GM21515 (cell line): Measurements from ENCODE around the gene RPIA.
"Not testable (repeated sequence)": the region's sequence is repeated elsewhere in the genome, so short reads cannot be mapped to it uniquely, and the experiment has no call there.

Experiments used
- ATAC-seq: cut with Tn5 transposase; IDR thresholded peaks from one replicate; pipeline ENCODE4 v1.9.1; 2021; ENCODE audit not compliant: unreplicated experiment

Gene RPIA

DNA sequence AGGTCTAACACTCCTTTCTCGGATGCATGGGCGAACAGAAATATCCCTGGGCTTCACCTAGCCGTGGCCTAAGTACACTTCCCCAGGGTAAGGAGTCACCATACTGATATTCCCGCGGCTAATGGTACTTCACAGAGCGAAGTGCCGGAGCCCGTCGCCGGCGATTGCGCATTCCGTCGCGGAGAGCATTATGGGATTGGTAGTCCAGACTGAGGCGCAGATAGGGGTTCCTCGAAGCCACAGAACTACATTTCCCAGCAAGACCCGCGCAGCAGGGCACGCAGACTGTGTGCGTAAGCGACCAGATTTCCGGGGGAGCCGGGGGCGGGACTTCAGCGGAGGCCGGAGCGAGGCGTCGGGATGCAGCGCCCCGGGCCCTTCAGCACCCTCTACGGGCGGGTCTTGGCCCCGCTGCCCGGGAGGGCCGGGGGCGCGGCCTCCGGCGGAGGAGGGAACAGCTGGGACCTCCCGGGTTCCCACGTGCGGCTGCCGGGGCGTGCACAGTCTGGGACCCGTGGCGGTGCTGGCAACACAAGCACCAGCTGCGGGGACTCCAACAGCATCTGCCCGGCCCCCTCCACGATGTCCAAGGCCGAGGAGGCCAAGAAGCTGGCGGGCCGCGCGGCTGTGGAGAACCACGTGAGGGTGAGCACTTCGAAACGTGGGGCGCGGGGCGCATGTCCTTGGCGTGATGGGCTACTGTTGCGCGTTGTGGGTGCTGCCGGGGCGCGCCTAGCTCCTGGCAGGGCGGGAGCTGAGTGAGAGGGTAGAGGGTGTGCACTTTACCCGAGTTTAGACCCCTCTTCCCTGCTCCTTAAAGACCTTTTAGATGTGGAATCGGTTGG, at the start of gene RPIA:
TSS of gene RPIA (plus strand) at position 335 of the 845 bp plus-strand sequence. CDS start at position 361, 26 bp downstream.
- ATAC-seq, result peak; percentile 96

DNA sequence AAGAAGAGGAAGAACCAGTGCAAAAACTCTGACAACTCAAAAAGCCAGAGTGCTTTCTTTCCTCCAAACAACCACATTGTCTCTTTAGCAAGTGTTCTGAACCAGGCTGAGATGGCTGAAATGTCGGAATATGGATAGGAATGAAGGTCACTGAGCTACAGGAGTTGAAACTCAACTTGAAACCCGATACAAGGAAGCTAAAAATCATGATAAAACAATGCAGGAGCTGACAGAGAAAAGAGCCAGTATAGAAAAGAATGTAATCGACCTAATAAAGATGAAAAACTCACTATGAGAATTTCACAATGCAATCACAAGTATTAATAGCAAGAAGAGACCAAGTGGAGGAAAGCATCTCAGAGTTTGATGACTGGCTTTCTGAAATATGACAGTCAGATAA, 49.2 kb upstream of the RPIA start:
- ATAC-seq, result no peak

DNA sequence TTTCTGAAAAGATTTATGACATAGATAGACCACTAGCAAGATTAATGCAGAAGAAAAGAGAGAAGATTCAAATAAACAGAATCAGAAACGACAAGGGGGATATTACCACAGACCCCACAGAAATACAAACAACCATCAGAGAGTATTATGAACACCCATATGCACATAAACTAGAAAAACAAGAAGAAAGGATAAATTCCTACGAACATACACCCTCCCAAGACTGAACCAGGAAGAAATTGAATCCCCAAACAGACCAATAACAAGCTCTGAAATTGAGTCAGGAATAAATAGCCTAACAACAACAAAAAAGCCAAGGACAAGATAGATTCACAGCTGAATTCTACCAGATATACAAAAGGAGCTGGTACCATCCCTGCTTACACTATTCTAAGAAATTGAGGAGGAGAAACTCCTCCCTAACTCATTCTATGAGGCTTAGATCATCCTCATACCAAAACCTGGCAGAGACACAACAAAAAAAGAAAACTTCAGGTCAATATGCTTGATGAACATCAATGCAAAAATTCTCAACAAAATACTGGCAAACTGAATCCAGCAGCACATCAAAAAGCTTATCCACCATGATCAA, 46.1 kb upstream of the RPIA start:
- ATAC-seq, result not testable (repeated sequence)

GRCh38 chr2:88651646-88652045, 39.8 kb upstream of the RPIA start:
- no peak for ATAC-seq

- ATAC-seq, result no peak
Observed at GRCh38 chr2:88654714-88655113, 36.8 kb upstream of the RPIA start.

GRCh38 chr2:88656690-88657089, 34.8 kb upstream of the RPIA start:
- ATAC-seq, result no peak

- ATAC-seq, result no peak
Observed at GRCh38 chr2:88657131-88657530, 34.3 kb upstream of the RPIA start.

DNA sequence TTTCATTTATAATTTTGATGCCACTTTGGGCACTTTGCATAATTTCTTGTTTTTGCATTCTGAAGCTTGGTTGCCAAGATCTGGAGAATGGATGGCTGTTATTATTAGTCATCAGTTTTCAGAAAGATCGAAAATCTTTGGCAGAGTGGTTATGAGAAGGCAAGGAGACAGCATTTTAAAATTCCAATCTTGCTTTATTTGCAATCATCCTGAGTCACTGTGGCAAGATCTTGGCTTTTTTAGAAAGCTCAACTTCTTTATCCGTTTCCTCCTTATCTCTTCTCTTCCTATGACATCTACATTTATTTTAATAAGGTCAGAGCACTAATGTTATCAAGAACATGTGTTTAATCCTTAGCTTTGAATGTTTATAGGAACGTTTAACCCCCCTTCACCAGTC, 33.1 kb upstream of the RPIA start:
- no peak for ATAC-seq

DNA sequence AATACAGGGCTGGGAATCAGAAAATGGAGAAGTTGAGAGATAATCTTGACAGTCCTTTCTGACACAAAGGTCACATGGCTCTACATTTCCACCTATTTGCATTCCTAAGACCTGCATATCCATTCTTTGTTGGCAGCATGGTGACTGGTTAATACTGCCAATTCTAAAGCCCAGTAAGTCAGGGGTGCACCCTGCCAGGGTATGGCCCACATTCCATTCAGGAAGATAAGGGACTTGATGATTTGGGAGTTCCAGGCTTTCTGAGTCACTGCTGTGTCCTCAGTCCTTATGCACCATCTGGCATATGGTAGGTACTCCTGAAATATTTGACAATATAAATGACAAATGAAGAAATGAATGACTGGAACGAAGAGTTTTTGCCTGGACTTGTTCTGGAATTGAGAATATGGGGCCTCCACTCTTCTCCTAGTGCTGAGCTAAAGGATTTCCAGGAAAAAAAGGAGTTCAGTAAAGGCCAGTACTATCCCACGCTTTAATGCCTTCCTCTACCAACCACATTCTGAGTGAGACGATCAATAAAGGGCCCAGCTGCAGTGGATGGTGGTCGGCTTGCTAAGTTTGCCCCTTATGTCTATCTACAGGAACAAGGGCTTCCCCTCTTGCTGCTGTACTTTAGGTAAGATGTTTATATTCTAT, 32.5 kb upstream of the RPIA start:
- ATAC-seq, result no peak

GRCh38 chr2:88659538-88659915, 31.9 kb upstream of the RPIA start:
- ATAC-seq, result no peak

- ATAC-seq, result no peak
Observed at GRCh38 chr2:88660622-88661021, 30.9 kb upstream of the RPIA start.

- ATAC-seq, result no peak
Observed at GRCh38 chr2:88666576-88666975, 24.9 kb upstream of the RPIA start.

GRCh38 chr2:88667219-88667618, 24.3 kb upstream of the RPIA start:
- no peak for ATAC-seq

DNA sequence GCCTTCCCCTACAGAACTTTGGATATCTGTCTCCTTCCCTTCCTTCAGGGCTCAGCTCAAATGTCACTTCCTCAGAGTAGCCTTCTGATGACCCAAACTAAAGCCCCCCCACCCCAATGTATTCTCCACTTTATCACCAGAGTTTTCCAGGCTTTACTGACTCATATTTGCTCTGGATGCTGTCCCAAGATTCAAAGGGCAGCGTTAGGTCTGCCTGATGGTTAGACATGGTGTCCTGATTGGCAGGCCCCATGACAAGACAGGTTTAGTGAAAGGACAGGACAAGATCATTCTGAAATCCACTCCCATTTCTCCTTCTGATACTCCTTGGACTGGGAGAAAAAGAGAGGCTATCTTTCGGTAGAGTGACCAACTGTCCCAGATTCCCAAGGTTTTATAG, 22.6 kb upstream of the RPIA start:
- ATAC-seq, result no peak

GRCh38 chr2:88669482-88670214, 21.8 kb upstream of the RPIA start:
- peak; percentile 80 for ATAC-seq

GRCh38 chr2:88671786-88672427, 19.6 kb upstream of the RPIA start:
- ATAC-seq, result no peak

DNA sequence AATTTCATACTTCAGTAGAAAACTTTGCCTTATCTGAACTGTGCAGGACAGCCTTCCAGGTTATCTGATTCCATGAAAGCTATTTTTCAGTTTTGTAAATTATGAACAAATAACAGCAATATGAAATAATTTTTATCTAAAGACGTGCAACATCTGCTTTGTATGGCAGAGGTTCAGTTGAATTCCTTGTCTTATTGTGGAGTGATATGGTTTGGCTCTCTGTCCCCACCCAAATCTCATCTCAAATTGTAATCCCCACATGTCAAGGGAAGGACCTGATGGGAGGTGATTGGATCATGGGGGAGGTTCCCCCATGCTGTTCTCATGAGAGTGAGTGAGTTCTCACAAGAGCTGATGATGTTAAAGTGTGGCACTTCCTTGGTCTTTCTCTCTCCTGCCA, 18.1 kb upstream of the RPIA start:
- ATAC-seq, result no peak

- ATAC-seq, result no peak
Observed at GRCh38 chr2:88680266-88680902, 11.1 kb upstream of the RPIA start.

GRCh38 chr2:88680916-88681315, 10.6 kb upstream of the RPIA start:
- ATAC-seq, result no peak
